PC-3 (cell line): ENCODE results near the gene DRC3. TPM values are rescaled to one million over a fixed set of nuclear protein-coding genes. Genes with fewer than 3 reads are reported as not detected.

Experiments
- ATAC-seq: fragments of 200-7000 bp; cut with Tn5 transposase; 2 replicates; pipeline ENCODE4 v1.9.1; 2020; ENCODE audit warnings: mild to moderate bottlenecking, moderate library complexity
- BruUV-seq: library from RNA; stranded (reverse); fragments of 400-500 nt; replicated peaks from 2 replicates; lab custom pipeline; 2021; lab: Mats Ljungman, UMichigan
- CTCF ChIA-PET: fragments of 300-600 bp; sonication (Branson Sonifier 250); formaldehyde crosslinking; loops from one replicate; lab custom pipeline; 2022; ENCODE audit warnings: antibody characterized with exemption; lab: Charles Lee
- POLR2A ChIA-PET: fragments of 300-600 bp; sonication (Branson Sonifier 250); formaldehyde crosslinking; loops from one replicate; lab custom pipeline; 2022; ENCODE audit warnings: antibody characterized with exemption; ENCODE audit not compliant: unreplicated experiment; lab: Charles Lee
- DNase-seq: peaks from one replicate; pipeline ENCODE4 v3.0.0-alpha.2; 2015
- H2AFZ ChIP-seq: fragments of 300-600 bp; sonication (generic); 2 replicates; pipeline ENCODE4 v1.6.0; 2016; ENCODE audit warnings: antibody characterized with exemption, low read length
- H3F3A ChIP-seq: fragments of 300-600 bp; sonication (generic); one replicate; pipeline ENCODE4 v1.6.0; 2017; ENCODE audit warnings: antibody characterized with exemption, low read length, control low read depth, mild to moderate bottlenecking; ENCODE audit not compliant: unreplicated experiment
- H3K27ac ChIP-seq: fragments of 300-600 bp; sonication (generic); 2 replicates; pipeline ENCODE4 v1.5.1; 2016; ENCODE audit warnings: mild to moderate bottlenecking, low read length
- H3K27me3 ChIP-seq: fragments of 300-600 bp; sonication (generic); 2 replicates; pipeline ENCODE4 v1.6.1; 2016; ENCODE audit warnings: low read length, mixed read lengths
- H3K36me3 ChIP-seq: fragments of 300-600 bp; sonication (generic); 2 replicates; pipeline ENCODE4 v1.6.1; 2016; ENCODE audit warnings: low read depth, mixed run types, low read length, mixed read lengths
- H3K4me1 ChIP-seq: fragments of 300-600 bp; sonication (generic); 2 replicates; pipeline ENCODE4 v1.5.1; 2016; ENCODE audit warnings: low read length; ENCODE audit not compliant: insufficient read depth
- H3K4me2 ChIP-seq: fragments of 300-600 bp; sonication (generic); 2 replicates; pipeline ENCODE4 v1.6.0; 2016; ENCODE audit warnings: low read length
- H3K4me3 ChIP-seq: fragments of 300-600 bp; sonication (generic); 2 replicates; pipeline ENCODE4 v1.5.1; 2016; ENCODE audit warnings: mild to moderate bottlenecking, low read length, mixed read lengths
- H3K79me2 ChIP-seq: fragments of 300-600 bp; sonication (generic); 2 replicates; pipeline ENCODE4 v1.6.1; 2017; ENCODE audit warnings: low read length, mixed read lengths
- H3K9ac ChIP-seq: fragments of 300-600 bp; sonication (generic); 2 replicates; pipeline ENCODE4 v1.6.0; 2016; ENCODE audit warnings: mild to moderate bottlenecking, low read length
- H3K9me2 ChIP-seq: fragments of 300-600 bp; sonication (generic); replicated peaks from 2 replicates; pipeline ENCODE4 v1.6.1; 2016; ENCODE audit warnings: mixed run types, low read length, mixed read lengths
- H3K9me3 ChIP-seq: fragments of 300-600 bp; sonication (generic); 2 replicates; pipeline ENCODE4 v1.6.1; 2016; ENCODE audit warnings: low read length, mixed read lengths
- H4K20me1 ChIP-seq: fragments of 300-600 bp; sonication (generic); 2 replicates; pipeline ENCODE4 v1.6.1; 2016; ENCODE audit warnings: low read length, mixed read lengths
- CTCF ChIP-seq: fragments of 300-600 bp; sonication (generic); conservative IDR thresholded peaks from 2 replicates; pipeline ENCODE4 v1.5.1; 2017; ENCODE audit warnings: antibody characterized with exemption, low read depth, mild to moderate bottlenecking, low read length
- EZH2 ChIP-seq: fragments of 300-600 bp; sonication (generic); IDR thresholded peaks from one replicate; pipeline ENCODE4 v1.6.1; 2017; ENCODE audit warnings: antibody characterized with exemption, mild to moderate bottlenecking, low read length; ENCODE audit not compliant: unreplicated experiment
- EZH2phosphoT487 ChIP-seq: fragments of 300-600 bp; sonication (generic); IDR thresholded peaks from 2 replicates; pipeline ENCODE4 v1.6.1; 2018; ENCODE audit warnings: mild to moderate bottlenecking, antibody characterized with exemption, low read length, borderline replicate concordance
- intact Hi-C: fragments of 100-400 bp; cut with micrococcal nuclease; formaldehyde crosslinking; loops from 2 replicates; pipeline ENCODE4 v1.9.0; 2023
- total RNA-seq: library from RNA; depleted of rRNA; stranded (reverse); fragments of >200 nt; gene quantifications from 2 replicates; pipeline ENCODE4 v1.2.3, GENCODE V29; 2014

DRC3 gene
- total RNA-seq, 1 experiment from 2014 or later: 1.9 TPM

GRCh38 chr17:17990282-17990681, 17.6 kb downstream of the DRC3 start:
- DNase-seq (peak; percentile 88), ATAC-seq (peak; percentile 53)
- TF ChIP-seq CTCF: no peak
- TF ChIP-seq EZH2phosphoT487: no peak
- Histone ChIP-seq H4K20me1 (no peaks in the 10 kb centered on the region), H2AFZ (peak overlapping the region; percentile 43), H3K36me3 (no peaks in the 10 kb centered on the region), H3K9me3 (no peaks in the 10 kb centered on the region), H3K27ac (peak overlapping the region; percentile 94), H3K4me2 (peak overlapping the region; percentile 50), H3K4me3 (peak overlapping the region; percentile 0; the same call in 1 of the 2 replicates), H3K79me2 (no peaks in the 10 kb centered on the region), H3K27me3 (no peaks in the 10 kb centered on the region), H3K4me1 (peaks cover 23% of the 10 kb centered on the region), H3K9me2 (no peaks in the 10 kb centered on the region), H3K9ac (peak overlapping the region; percentile 65), H3F3A (no peaks in the 10 kb centered on the region)
- ChIA-PET CTCF (no interaction called here), POLR2A (interaction anchor here (0.7 kb wide), 1 partner anchor 10 kb away, joined by 6 read pairs; no protein-coding TSS in a partner anchor)
- BruUV-seq: no TSS peak
- intact Hi-C loops: loop anchor here (5.0 kb wide), 1 partner anchor 42 kb away; no protein-coding TSS in a partner anchor

- no peaks in the 10 kb centered on the region for H4K20me1 ChIP-seq
- no peaks in the 10 kb centered on the region for H3K9me2 ChIP-seq
- no peaks in the 10 kb centered on the region for H3K9me3 ChIP-seq
- H3K9ac ChIP-seq: no peak overlapping the region
- no peak for DNase-seq
- intact Hi-C loops: loop anchor here (5.0 kb wide), 1 partner anchor 39 kb away; no protein-coding TSS in a partner anchor
- no peak overlapping the region for H3K27ac ChIP-seq
- peaks cover 23% of the 10 kb centered on the region for H3K4me1 ChIP-seq
- ATAC-seq: no peak
- no peaks in the 10 kb centered on the region for H3K27me3 ChIP-seq
- no TSS peak for BruUV-seq
- POLR2A ChIA-PET: no interaction called here
- H3K4me3 ChIP-seq: no peak overlapping the region
- no peak for TF ChIP-seq EZH2
- no peak for TF ChIP-seq EZH2phosphoT487
- no peak for TF ChIP-seq CTCF
- H3K36me3 ChIP-seq: no peaks in the 10 kb centered on the region
- H3K4me2 ChIP-seq: no peak overlapping the region
- CTCF ChIA-PET: no interaction called here
- H2AFZ ChIP-seq: no peak overlapping the region
- no peaks in the 10 kb centered on the region for H3K79me2 ChIP-seq
- no peaks in the 10 kb centered on the region for H3F3A ChIP-seq
Observed at GRCh38 chr17:17993366-17993765, 20.7 kb downstream of the DRC3 start.

- Histone ChIP-seq H3K27me3 (no peaks in the 10 kb centered on the region), H3K27ac (no peak overlapping the region), H3K36me3 (no peaks in the 10 kb centered on the region), H3K79me2 (no peaks in the 10 kb centered on the region), H2AFZ (no peak overlapping the region), H3F3A (no peaks in the 10 kb centered on the region), H3K4me2 (no peak overlapping the region), H4K20me1 (no peaks in the 10 kb centered on the region), H3K9me2 (no peaks in the 10 kb centered on the region), H3K9ac (no peak overlapping the region), H3K4me3 (no peak overlapping the region), H3K9me3 (no peaks in the 10 kb centered on the region), H3K4me1 (peaks cover 23% of the 10 kb centered on the region)
- ATAC-seq (no peak), DNase-seq (no peak)
- no TSS peak for BruUV-seq
- ChIA-PET CTCF (no interaction called here), POLR2A (no interaction called here)
- no peak for TF ChIP-seq EZH2
- TF ChIP-seq EZH2phosphoT487: no peak
- TF ChIP-seq CTCF: no peak
- intact Hi-C loops: loop anchor here (5.0 kb wide), 1 partner anchor 38 kb away; no protein-coding TSS in a partner anchor
Observed at GRCh38 chr17:17993852-17994251, 21.2 kb downstream of the DRC3 start.
